HEK293 (cell line): ENCODE data around the gene SPTLC2.

Experiments
- ATF2 ChIP-seq: fragments of 450-650 bp; formaldehyde crosslinking; IDR thresholded peaks from 2 replicates; pipeline ENCODE4 v1.5.1; 2016; ENCODE audit warnings: missing biosample characterization, missing genetic modification characterization, low read depth
- BCL6B ChIP-seq: fragments of 450-650 bp; formaldehyde crosslinking; IDR thresholded peaks from 2 replicates; pipeline ENCODE4 v1.5.1; 2017; ENCODE audit warnings: missing biosample characterization, missing genetic modification characterization
- KLF17 ChIP-seq: fragments of 450-650 bp; formaldehyde crosslinking; IDR thresholded peaks from 2 replicates; pipeline ENCODE4 v1.5.1; 2016; ENCODE audit warnings: missing biosample characterization, missing genetic modification characterization
- PRDM4 ChIP-seq: fragments of 450-650 bp; formaldehyde crosslinking; IDR thresholded peaks from 2 replicates; pipeline ENCODE4 v1.5.1; 2017; ENCODE audit warnings: missing biosample characterization, missing genetic modification characterization
- SCRT2 ChIP-seq: fragments of 450-650 bp; formaldehyde crosslinking; IDR thresholded peaks from 2 replicates; pipeline ENCODE4 v1.5.1; 2016; ENCODE audit warnings: missing biosample characterization, missing genetic modification characterization
- SP2 ChIP-seq: fragments of 450-650 bp; formaldehyde crosslinking; IDR thresholded peaks from 2 replicates; pipeline ENCODE4 v1.5.1; 2016; ENCODE audit warnings: missing biosample characterization, missing genetic modification characterization
- SP7 ChIP-seq: fragments of 450-650 bp; formaldehyde crosslinking; IDR thresholded peaks from 2 replicates; pipeline ENCODE4 v1.5.1; 2016; ENCODE audit warnings: missing biosample characterization, missing genetic modification characterization
- ZBTB26 ChIP-seq: fragments of 450-650 bp; formaldehyde crosslinking; optimal IDR thresholded peaks from 2 replicates; pipeline ENCODE3; 2016; ENCODE audit warnings: missing biosample characterization, mild to moderate bottlenecking, missing genetic modification characterization
- ZBTB8A ChIP-seq: fragments of 450-650 bp; formaldehyde crosslinking; IDR thresholded peaks from 2 replicates; pipeline ENCODE4 v1.5.1; 2016; ENCODE audit warnings: missing biosample characterization, missing genetic modification characterization
- ZNF132 ChIP-seq: fragments of 450-650 bp; formaldehyde crosslinking; IDR thresholded peaks from 2 replicates; pipeline ENCODE4 v1.5.1; 2017; ENCODE audit warnings: missing biosample characterization, missing genetic modification characterization, borderline replicate concordance
- ZNF133 ChIP-seq: fragments of 450-650 bp; formaldehyde crosslinking; IDR thresholded peaks from 2 replicates; pipeline ENCODE4 v1.5.1; 2016; ENCODE audit warnings: missing biosample characterization, missing genetic modification characterization
- ZNF140 ChIP-seq: fragments of 450-650 bp; formaldehyde crosslinking; IDR thresholded peaks from 2 replicates; pipeline ENCODE4 v1.5.1; 2016; ENCODE audit warnings: missing biosample characterization, missing genetic modification characterization
- ZNF155 ChIP-seq: fragments of 450-650 bp; formaldehyde crosslinking; IDR thresholded peaks from 2 replicates; pipeline ENCODE4 v1.5.1; 2016; ENCODE audit warnings: missing biosample characterization, missing genetic modification characterization
- ZNF2 ChIP-seq: fragments of 450-650 bp; formaldehyde crosslinking; IDR thresholded peaks from 2 replicates; pipeline ENCODE4 v1.5.1; 2016; ENCODE audit warnings: missing biosample characterization, missing genetic modification characterization
- ZNF223 ChIP-seq: fragments of 450-650 bp; formaldehyde crosslinking; IDR thresholded peaks from 2 replicates; pipeline ENCODE4 v1.5.1; 2016; ENCODE audit warnings: missing biosample characterization, missing genetic modification characterization
- ZNF362 ChIP-seq: fragments of 450-650 bp; formaldehyde crosslinking; IDR thresholded peaks from 2 replicates; pipeline ENCODE4 v1.5.1; 2016; ENCODE audit warnings: missing biosample characterization, missing genetic modification characterization
- ZNF391 ChIP-seq: fragments of 450-650 bp; formaldehyde crosslinking; IDR thresholded peaks from 2 replicates; pipeline ENCODE4 v1.5.1; 2016; ENCODE audit warnings: low read depth, missing biosample characterization, missing genetic modification characterization, borderline replicate concordance
- ZNF423 ChIP-seq: fragments of 450-650 bp; formaldehyde crosslinking; IDR thresholded peaks from 2 replicates; pipeline ENCODE4 v1.5.1; 2016; ENCODE audit warnings: missing biosample characterization, missing genetic modification characterization
- ZNF433 ChIP-seq: fragments of 450-650 bp; formaldehyde crosslinking; IDR thresholded peaks from 2 replicates; pipeline ENCODE4 v1.5.1; 2016; ENCODE audit warnings: missing biosample characterization, missing genetic modification characterization, low read depth
- ZNF449 ChIP-seq: fragments of 450-650 bp; formaldehyde crosslinking; IDR thresholded peaks from 2 replicates; pipeline ENCODE4 v1.5.1; 2017; ENCODE audit warnings: missing biosample characterization, mild to moderate bottlenecking, missing genetic modification characterization, moderate library complexity
- ZNF561 ChIP-seq: fragments of 450-650 bp; IDR thresholded peaks from 2 replicates; pipeline ENCODE4 v1.5.1; 2018; ENCODE audit warnings: missing biosample characterization, missing genetic modification characterization, borderline replicate concordance
- ZNF626 ChIP-seq: fragments of 450-650 bp; sonication (Bioruptor Pico); formaldehyde crosslinking; IDR thresholded peaks from 2 replicates; pipeline ENCODE4 v1.5.1; 2018; ENCODE audit warnings: missing biosample characterization, missing genetic modification characterization, inconsistent platforms
- ZNF629 ChIP-seq: fragments of 450-650 bp; formaldehyde crosslinking; IDR thresholded peaks from 2 replicates; pipeline ENCODE4 v1.5.1; 2017; ENCODE audit warnings: missing biosample characterization, missing genetic modification characterization
- ZNF645 ChIP-seq: fragments of 450-650 bp; formaldehyde crosslinking; IDR thresholded peaks from 2 replicates; pipeline ENCODE4; 2016; ENCODE audit warnings: missing biosample characterization, missing genetic modification characterization
- ZNF658 ChIP-seq: fragments of 450-650 bp; formaldehyde crosslinking; IDR thresholded peaks from 2 replicates; pipeline ENCODE4; 2016; ENCODE audit warnings: missing biosample characterization, missing genetic modification characterization
- ZSCAN16 ChIP-seq: fragments of 450-650 bp; formaldehyde crosslinking; IDR thresholded peaks from 2 replicates; pipeline ENCODE4 v1.5.1; 2016; ENCODE audit warnings: missing biosample characterization, missing genetic modification characterization
- ZSCAN30 ChIP-seq: fragments of 450-650 bp; IDR thresholded peaks from 2 replicates; pipeline ENCODE4 v1.5.1; 2018; ENCODE audit warnings: missing biosample characterization, mild to moderate bottlenecking, missing genetic modification characterization, moderate library complexity

The SPTLC2 gene

GRCh38 chr14:77498120-77498979 lies 118.1 kb downstream of the SPTLC2 start, which contains the start of gene ISM2 (continued):
- no peak for TF ChIP-seq ZNF362 (tag by site-specific recombination)
- TF ChIP-seq ZNF626 (tag by site-specific recombination), result no peak
- peak; percentile 32 for TF ChIP-seq SP2 (tag by site-specific recombination)
- no peak for TF ChIP-seq BCL6B (tag by site-specific recombination)
- no peak for TF ChIP-seq ZNF629 (tag by site-specific recombination)
- no peak for TF ChIP-seq KLF17 (tag by site-specific recombination)
- no peak for TF ChIP-seq ZNF449 (tag by site-specific recombination)
- TF ChIP-seq ZNF132 (tag by site-specific recombination), result no peak
- no peak for TF ChIP-seq ZNF155
- no peak for TF ChIP-seq ATF2 (tag by site-specific recombination)
- TF ChIP-seq SCRT2, result no peak
- no peak for TF ChIP-seq ZNF140 (tag by site-specific recombination)
- no peak for TF ChIP-seq ZNF433 (tag by site-specific recombination)
- TF ChIP-seq ZSCAN30 (tag by site-specific recombination), result 0 out of 2 replicates have a peak, but pooled peaks have one; percentile 29
- no peak for TF ChIP-seq PRDM4 (tag by site-specific recombination)
- TF ChIP-seq ZNF658 (tag by site-specific recombination), result no peak
- peak; percentile 77 for TF ChIP-seq ZBTB26 (tag by site-specific recombination)
- TF ChIP-seq ZNF423 (tag by site-specific recombination), result no peak
- no peak for TF ChIP-seq ZSCAN16 (tag by site-specific recombination)
- no peak for TF ChIP-seq ZNF561 (tag by site-specific recombination)
- TF ChIP-seq ZBTB8A (tag by site-specific recombination), result no peak
- no peak for TF ChIP-seq ZNF133
- TF ChIP-seq ZNF645 (tag by site-specific recombination), result no peak
- no peak for TF ChIP-seq ZNF391 (tag by site-specific recombination)
- no peak for TF ChIP-seq SP7
- TF ChIP-seq ZNF223 (tag by site-specific recombination), result 0 out of 2 replicates have a peak, but pooled peaks have one; percentile 62
- no peak for TF ChIP-seq ZNF2 (tag by site-specific recombination)
